Measurements from ENCODE around the gene CACHD1. TPM values are rescaled to one million over a fixed set of nuclear protein-coding genes. Genes with fewer than 3 reads are reported as not detected.

Gene CACHD1
- polyA plus RNA-seq, 1 of the 3 experiments (the other 2 are of a cell fraction) = 2.2 TPM

GRCh38 chr1:64470665-64471217 lies 812 bp downstream of the CACHD1 start:
- H4K20me1 ChIP-seq (ENCODE audit: insufficient read depth) = no peaks in the 10 kb centered on the region
- POLR2A ChIA-PET = no interaction called here
- no peaks in the 10 kb centered on the region for H3K36me3 ChIP-seq (replicated peaks in 1 of 2; ENCODE audit: control insufficient read depth in 1 of 2, insufficient read depth in 2 of 2, low read length in 1 of 2)
- H3F3A ChIP-seq (replicated peaks; ENCODE audit: insufficient read depth) = no peaks in the 10 kb centered on the region
- 0% methylated on average over 8 of the region's 43 CpGs for WGBS (ENCODE audit: low lambda C conversion rate)
- peak overlapping the region; percentile 85 for H3K4me2 ChIP-seq
- H3K9me2 ChIP-seq = no peaks in the 10 kb centered on the region
- peak overlapping the region; percentile 75; the same call in 1 of the 2 replicates for H3K9ac ChIP-seq
- H3K27me3 ChIP-seq (ENCODE audit: insufficient read depth) = no peaks in the 10 kb centered on the region
- H3K4me3 ChIP-seq (ENCODE audit: low read depth in 2 of 2, low read length in 1 of 2) = peak overlapping the region; percentile 79 to 83
- H3K9me3 ChIP-seq = no peaks in the 10 kb centered on the region
- H3K79me2 ChIP-seq (ENCODE audit: insufficient read depth) = peaks cover 18% of the 10 kb centered on the region; the same call in 1 of the 2 replicates
- CTCF ChIA-PET = interaction anchor here (0.6 to 1.1 kb wide), 3 partner anchors 23 to 205 kb away, joined by 3 to 5 read pairs (median 4); no protein-coding TSS in a partner anchor
- H3K4me1 ChIP-seq (ENCODE audit: control insufficient read depth in 1 of 2, insufficient read depth in 2 of 2, low read depth in 1 of 2, low read length in 1 of 2) = peaks cover 6 to 22% of the 10 kb centered on the region in 2 experiments
- TF ChIP-seq TAF1 (IDR thresholded peaks at IDR 0.05; ENCODE audit: borderline replicate concordance, low read depth, low read length) (no peak), SIN3A (IDR thresholded peaks at IDR 0.05; ENCODE audit: borderline replicate concordance, low read depth, low read length) (peak; percentile 30; the same call in 1 of the 2 replicates), USF1 (IDR thresholded peaks at IDR 0.05; ENCODE audit: borderline replicate concordance, low read depth) (no peak)
- H2AFZ ChIP-seq (ENCODE audit: low read depth) = peak overlapping the region; percentile 100; the same call in 1 of the 2 replicates
- peak; percentile 83 for DNase-seq
- H3K27ac ChIP-seq (ENCODE audit: low read depth in 2 of 2, low read length in 1 of 2) = peak overlapping the region; percentile 67 to 87; a peak in 3 of 4 replicates

- Histone ChIP-seq H3K27ac (ENCODE audit: low read depth in 2 of 2, low read length in 1 of 2) (peak overlapping the region in 1 of 2 experiments; percentile 87; a peak in 2 of 4 replicates), H3K4me2 (peak overlapping the region; percentile 85), H4K20me1 (ENCODE audit: insufficient read depth) (no peaks in the 10 kb centered on the region), H3K9me2 (no peaks in the 10 kb centered on the region), H3K36me3 (replicated peaks in 1 of 2; ENCODE audit: control insufficient read depth in 1 of 2, insufficient read depth in 2 of 2, low read length in 1 of 2) (no peaks in the 10 kb centered on the region), H3K4me1 (ENCODE audit: control insufficient read depth in 1 of 2, insufficient read depth in 2 of 2, low read depth in 1 of 2, low read length in 1 of 2) (peaks cover 13 to 25% of the 10 kb centered on the region in 2 experiments), H3F3A (replicated peaks; ENCODE audit: insufficient read depth) (peaks cover 3% of the 10 kb centered on the region), H3K9me3 (no peaks in the 10 kb centered on the region), H3K79me2 (ENCODE audit: insufficient read depth) (peaks cover 18% of the 10 kb centered on the region; the same call in 1 of the 2 replicates), H3K4me3 (ENCODE audit: low read depth in 2 of 2, low read length in 1 of 2) (peak overlapping the region; percentile 79 to 83), H3K27me3 (ENCODE audit: insufficient read depth) (no peaks in the 10 kb centered on the region), H3K9ac (peak overlapping the region; percentile 75; the same call in 1 of the 2 replicates), H2AFZ (ENCODE audit: low read depth) (peak overlapping the region; percentile 100)
- ChIA-PET POLR2A (no interaction called here), CTCF (interaction anchor here (0.7 to 2.0 kb wide), 4 partner anchors 34 to 205 kb away, joined by 3 to 11 read pairs (median 4); no protein-coding TSS in a partner anchor)
- DNase-seq = peak; percentile 85
- WGBS (ENCODE audit: low lambda C conversion rate) = 6% methylated on average over 36 of the region's 40 CpGs
- peak; percentile 17; the same call in 1 of the 2 replicates for TF ChIP-seq MAX (IDR thresholded peaks at IDR 0.05; ENCODE audit: low read depth)
- TF ChIP-seq GATA2 (CRISPR knock-in tag; IDR thresholded peaks at IDR 0.05) = no peak
- TF ChIP-seq RFX5 (IDR thresholded peaks at IDR 0.05; ENCODE audit: low read length) = no peak
- no peak for TF ChIP-seq EP300 (IDR thresholded peaks at IDR 0.05; ENCODE audit: borderline replicate concordance in 1 of 2, low read depth in 1 of 2, low read length in 1 of 2)
- TF ChIP-seq MXI1 (IDR thresholded peaks at IDR 0.05; ENCODE audit: low read depth, low read length) = peak; percentile 47; the same call in 1 of the 2 replicates
- peak; percentile 20; the same call in 1 of the 2 replicates for TF ChIP-seq TAF1 (IDR thresholded peaks at IDR 0.05; ENCODE audit: borderline replicate concordance, low read depth, low read length)
Measured at GRCh38 chr1:64471218-64472039, 1.5 kb downstream of the CACHD1 start.
